T-cell (primary cell): Measurements from ENCODE around the gene ZNF771. TPM values are rescaled to one million over a fixed set of nuclear protein-coding genes. Genes with fewer than 3 reads are reported as not detected.
A peak's percentile ranks its signal among the peaks of the same experiment; 100 is the strongest.

Experiments
- ATAC-seq, 4 experiments: fragments of 200-7000 bp in 3 of 4; fragments of 150-1000 bp in 1 of 4; cut with Tn5 transposase; replicated peaks in 1 of 4; 1 replicate in 3 of 4; 2 replicates in 1 of 4; pipeline ENCODE4 v1.10.0; 2021; ENCODE audit warnings: moderate library complexity in 3 of 4, mild to moderate bottlenecking in 2 of 4, moderate number of reproducible peaks in 1 of 4
- CTCF ChIA-PET, 2 donors: fragments of 300-600 bp; sonication (Branson Sonifier 250); formaldehyde crosslinking; loops; one replicate each; lab custom pipeline; 2022; ENCODE audit warnings: antibody characterized with exemption in 2 of 2; lab: Charles Lee
- POLR2A ChIA-PET, 2 donors: fragments of 300-600 bp; sonication (Branson Sonifier 250); formaldehyde crosslinking; loops; one replicate each; lab custom pipeline; 2022; ENCODE audit warnings: antibody characterized with exemption in 2 of 2; lab: Charles Lee
- DNase-seq, 35 experiments: peaks; one replicate each; pipeline versions ENCODE4 v3.0.0 to v3.0.0-alpha.2; 2013 to 2023
- H3K27ac ChIP-seq: one replicate; pipeline ENCODE4 v1.5.1; 2013; ENCODE audit warnings: low read length
- H3K27me3 ChIP-seq, 2 experiments: replicated peaks in 1 of 2; 1 replicate in 1 of 2; 2 replicates in 1 of 2; pipeline versions ENCODE4 v1.6.1 to v1.7.0; 2013; ENCODE audit warnings: low read length in 1 of 2, mixed read lengths in 1 of 2; ENCODE audit not compliant: control insufficient read depth in 2 of 2, insufficient read depth in 2 of 2; ENCODE audit errors: extremely low read depth in 1 of 2
- H3K36me3 ChIP-seq, 2 donors: 1 replicate in 1 of 2; 2 replicates in 1 of 2; pipeline versions ENCODE4 v1.6.1 to v1.7.0; 2013; ENCODE audit warnings: low read length in 1 of 2; ENCODE audit not compliant: control insufficient read depth in 2 of 2, insufficient read depth in 1 of 2; ENCODE audit errors: extremely low read depth in 1 of 2
- H3K4me1 ChIP-seq, 2 experiments: 1 replicate in 1 of 2; 2 replicates in 1 of 2; pipeline versions ENCODE4 v1.6.1 to v1.7.0; 2013; ENCODE audit warnings: low read length in 2 of 2, mixed read lengths in 1 of 2; ENCODE audit not compliant: insufficient read depth in 2 of 2, control insufficient read depth in 1 of 2; ENCODE audit errors: extremely low read depth in 1 of 2
- H3K4me3 ChIP-seq, 2 donors: 1 replicate in 1 of 2; 2 replicates in 1 of 2; pipeline versions ENCODE4 v1.5.1 to v1.7.0; 2013; ENCODE audit warnings: mild to moderate bottlenecking in 2 of 2, low read length in 1 of 2, moderate library complexity in 1 of 2; ENCODE audit not compliant: control insufficient read depth in 1 of 2; ENCODE audit errors: extremely low read depth in 1 of 2
- H3K9me3 ChIP-seq: 2 replicates; pipeline ENCODE4 v1.7.0; 2013
- H3K27ac Mint-ChIP-seq, 2 donors: one replicate each; pipeline ENCODE4 v1.8.0; 2020 to 2021; ENCODE audit warnings: mild to moderate bottlenecking in 2 of 2, mixed read lengths in 2 of 2
- H3K27me3 Mint-ChIP-seq, 2 donors: one replicate each; pipeline ENCODE4 v1.8.0; 2021 to 2022; ENCODE audit warnings: mixed read lengths in 2 of 2
- H3K36me3 Mint-ChIP-seq: one replicate; pipeline ENCODE4 v1.8.0; 2021; ENCODE audit warnings: mixed read lengths
- H3K4me1 Mint-ChIP-seq, 3 donors: one replicate each; pipeline ENCODE4 v1.8.0; 2020 to 2022; ENCODE audit warnings: mixed read lengths in 3 of 3, mild to moderate bottlenecking in 1 of 3
- H3K4me3 Mint-ChIP-seq, 3 donors: one replicate each; pipeline ENCODE4 v1.8.0; 2020 to 2022; ENCODE audit warnings: mild to moderate bottlenecking in 3 of 3, mixed read lengths in 3 of 3, moderate library complexity in 3 of 3
- H3K9me3 Mint-ChIP-seq, 3 donors: one replicate each; pipeline ENCODE4 v1.8.0; 2020 to 2022; ENCODE audit warnings: mixed read lengths in 3 of 3
- WGBS: methylation state at CpG from one replicate; pipeline ENCODE4 v1.1.5; 2013; ENCODE audit warnings: missing lambda C conversion rate; ENCODE audit not compliant: insufficient coverage; 5-methylcytosine and 5-hydroxymethylcytosine counted together
- total RNA-seq, 35 experiments: library from RNA in 6 of 35; stranded (reverse) in 6 of 35; fragments of 120-200 nt in 1 of 35; gene quantifications; one replicate each; pipeline versions ENCODE4 v1.2.1 to v1.2.4 and lab custom pipeline; 2013 to 2026

ZNF771 gene
- total RNA-seq, 5 donors from 2014 or later (not counting 1 experiment from before 2014, with no cell fraction given), result 1.3 to 6.6 (median 6.2) TPM

GRCh38 chr16:30361180-30361579 is 46.2 kb upstream of the ZNF771 start:
- Mint-ChIP-seq H3K27me3 (no peaks in the 10 kb centered on the region), H3K36me3 (peaks cover 33% of the 10 kb centered on the region), H3K9me3 (no peaks in the 10 kb centered on the region), H3K4me3 (no peak overlapping the region), H3K4me1 (peaks cover 10 to 16% (median 16%) of the 10 kb centered on the region in 3 donors), H3K27ac (peak overlapping the region in 1 of 2 donors; percentile 22)
- POLR2A ChIA-PET, result no interaction called here
- CTCF ChIA-PET, result no interaction called here
- Histone ChIP-seq H3K4me1 (peaks cover 0 to 6% of the 10 kb centered on the region in 2 experiments), H3K4me3 (no peak overlapping the region), H3K9me3 (no peaks in the 10 kb centered on the region), H3K27me3 (no peaks in the 10 kb centered on the region), H3K27ac (no peak overlapping the region), H3K36me3 (peaks cover 25 to 58% of the 10 kb centered on the region in 2 donors)
- WGBS, result 100% methylated on average over 3 of the region's 7 CpGs
- no peak for ATAC-seq
- DNase-seq, result no peak

GRCh38 chr16:30365200-30365599 is 42.2 kb upstream of the ZNF771 start:
- Histone ChIP-seq H3K27me3 (no peaks in the 10 kb centered on the region), H3K4me1 (peaks cover 17 to 30% of the 10 kb centered on the region in 2 experiments), H3K4me3 (no peak overlapping the region), H3K27ac (no peak overlapping the region), H3K36me3 (peaks cover 12 to 39% of the 10 kb centered on the region in 2 donors), H3K9me3 (no peaks in the 10 kb centered on the region)
- H3K27me3 Mint-ChIP-seq, result no peaks in the 10 kb centered on the region
- DNase-seq (no peak), ATAC-seq (no peak)
- CTCF ChIA-PET, result no interaction called here
- POLR2A ChIA-PET, result no interaction called here
- 96% methylated on average over 10 of the region's 10 CpGs for WGBS
- peaks cover 35% of the 10 kb centered on the region for H3K36me3 Mint-ChIP-seq
- peaks cover 38 to 44% (median 43%) of the 10 kb centered on the region in 3 donors for H3K4me1 Mint-ChIP-seq
- H3K4me3 Mint-ChIP-seq, result no peak overlapping the region
- H3K9me3 Mint-ChIP-seq, result no peaks in the 10 kb centered on the region
- peak overlapping the region in 1 of 2 donors; percentile 75 for H3K27ac Mint-ChIP-seq

- peaks cover 9 to 29% of the 10 kb centered on the region in 2 donors for H3K36me3 ChIP-seq
- Mint-ChIP-seq H3K4me3 (peak overlapping the region; percentile 85 to 91 (median 86)), H3K4me1 (peaks cover 45 to 50% (median 50%) of the 10 kb centered on the region in 3 donors), H3K27ac (peak overlapping the region; percentile 54 to 92), H3K36me3 (peaks cover 30% of the 10 kb centered on the region), H3K9me3 (no peaks in the 10 kb centered on the region), H3K27me3 (no peaks in the 10 kb centered on the region)
- 87% methylated on average over 2 of the region's 4 CpGs for WGBS
- H3K27ac ChIP-seq, result no peak overlapping the region
- no peak overlapping the region for H3K4me3 ChIP-seq
- ChIA-PET CTCF (no interaction called here), POLR2A (no interaction called here)
- no peak for DNase-seq
- ATAC-seq, result no peak
- H3K27me3 ChIP-seq, result no peaks in the 10 kb centered on the region
- H3K9me3 ChIP-seq, result no peaks in the 10 kb centered on the region
- peaks cover 22 to 37% of the 10 kb centered on the region in 2 experiments for H3K4me1 ChIP-seq
Measured at GRCh38 chr16:30366511-30366910, 40.9 kb upstream of the ZNF771 start.

GRCh38 chr16:30367349-30368009 is 39.9 kb upstream of the ZNF771 start:
- peak overlapping the region; percentile 32 to 66 for H3K4me3 ChIP-seq
- H3K27me3 ChIP-seq, result no peaks in the 10 kb centered on the region
- Mint-ChIP-seq H3K4me1 (peaks cover 50 to 57% (median 56%) of the 10 kb centered on the region in 3 donors), H3K4me3 (peak overlapping the region; percentile 85 to 91 (median 86)), H3K27ac (peak overlapping the region; percentile 55 to 92), H3K36me3 (peaks cover 26% of the 10 kb centered on the region), H3K27me3 (no peaks in the 10 kb centered on the region), H3K9me3 (no peaks in the 10 kb centered on the region)
- 77% methylated on average over 5 of the region's 10 CpGs for WGBS
- H3K4me1 ChIP-seq, result peaks cover 22 to 44% of the 10 kb centered on the region in 2 experiments
- ChIA-PET CTCF (no interaction called here), POLR2A (no interaction called here)
- no peak for DNase-seq
- no peaks in the 10 kb centered on the region for H3K9me3 ChIP-seq
- peak overlapping the region; percentile 9 for H3K27ac ChIP-seq
- peaks cover 9 to 29% of the 10 kb centered on the region in 2 donors for H3K36me3 ChIP-seq
- no peak for ATAC-seq

DNA sequence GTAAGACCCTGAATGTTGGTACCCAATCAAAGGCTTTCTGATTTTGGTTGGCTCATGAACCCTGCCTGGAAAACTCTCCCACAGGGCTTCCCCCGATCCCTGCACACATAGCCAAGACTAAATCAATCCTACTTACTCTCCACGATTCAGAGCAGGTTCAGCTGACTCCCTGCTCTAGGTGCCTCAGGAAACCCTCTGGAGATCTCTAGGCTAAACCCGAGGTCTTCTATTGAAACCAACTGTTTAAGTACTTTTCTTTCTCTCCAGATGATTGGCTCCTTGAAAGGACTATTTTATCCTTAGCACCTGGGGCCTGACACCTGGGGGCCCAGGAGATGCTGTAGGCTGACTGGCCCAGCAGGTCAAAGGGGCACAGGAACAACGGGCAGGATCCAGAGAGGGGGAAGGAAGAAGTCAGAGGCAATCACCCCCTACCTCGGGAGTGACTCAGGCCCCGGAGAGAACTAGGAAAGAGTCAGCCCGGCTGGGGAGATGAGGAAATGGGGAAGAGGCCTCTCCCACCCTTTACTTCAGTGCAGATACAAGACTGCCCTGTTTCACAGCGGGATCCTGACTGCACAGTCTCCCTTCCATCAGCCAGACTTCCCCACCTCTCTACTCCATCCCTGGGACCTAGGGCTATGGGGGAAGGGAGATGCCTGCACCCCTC is 39.1 kb upstream of the ZNF771 start:
- CTCF ChIA-PET, result interaction anchor here in 1 of 2 donors (1.2 kb wide), 1 partner anchor 41 kb away, joined by 4 read pairs; no protein-coding TSS in a partner anchor
- ATAC-seq (no peak), DNase-seq (no peak)
- POLR2A ChIA-PET, result no interaction called here
- no peaks in the 10 kb centered on the region for H3K9me3 Mint-ChIP-seq
- no peaks in the 10 kb centered on the region for H3K27me3 Mint-ChIP-seq
- 23% methylated on average over 4 of the region's 8 CpGs for WGBS
- H3K4me1 Mint-ChIP-seq, result peaks cover 53 to 55% (median 54%) of the 10 kb centered on the region in 3 donors
- Histone ChIP-seq H3K9me3 (no peaks in the 10 kb centered on the region), H3K4me1 (peaks cover 22 to 44% of the 10 kb centered on the region in 2 experiments), H3K27ac (peak overlapping the region; percentile 57), H3K27me3 (no peaks in the 10 kb centered on the region), H3K36me3 (peaks cover 9 to 26% of the 10 kb centered on the region in 2 donors), H3K4me3 (peak overlapping the region; percentile 62 to 66)
- peak overlapping the region; percentile 55 to 92 for H3K27ac Mint-ChIP-seq
- peaks cover 21% of the 10 kb centered on the region for H3K36me3 Mint-ChIP-seq
- peak overlapping the region; percentile 85 to 91 (median 86) for H3K4me3 Mint-ChIP-seq

- ATAC-seq, result no peak
- Mint-ChIP-seq H3K36me3 (peaks cover 17% of the 10 kb centered on the region), H3K9me3 (no peaks in the 10 kb centered on the region), H3K4me3 (peak overlapping the region; percentile 85 to 91 (median 86)), H3K4me1 (peaks cover 53 to 54% (median 53%) of the 10 kb centered on the region in 3 donors), H3K27ac (peak overlapping the region; percentile 55 to 92), H3K27me3 (no peaks in the 10 kb centered on the region)
- H3K27me3 ChIP-seq, result no peaks in the 10 kb centered on the region
- no peaks in the 10 kb centered on the region for H3K9me3 ChIP-seq
- H3K36me3 ChIP-seq, result peaks cover 9 to 21% of the 10 kb centered on the region in 2 donors
- H3K27ac ChIP-seq, result peak overlapping the region; percentile 57
- H3K4me3 ChIP-seq, result peak overlapping the region; percentile 62 to 66
- ChIA-PET POLR2A (no interaction called here), CTCF (interaction anchor here in 1 of 2 donors (0.5 to 1.5 kb wide), 4 partner anchors 14 to 268 kb away, joined by 3 to 6 read pairs (median 4); partner anchors contain the start of gene CD2BP2)
- DNase-seq, result no peak
- 0% methylated on average over 2 of the region's 4 CpGs for WGBS
- H3K4me1 ChIP-seq, result peaks cover 22 to 44% of the 10 kb centered on the region in 2 experiments
Measured at GRCh38 chr16:30368792-30369090, 38.7 kb upstream of the ZNF771 start.
